ENCODE results near the gene CFAP61. TPM values are rescaled to one million over a fixed set of nuclear protein-coding genes. Genes with fewer than 3 reads are reported as not detected.

Gene CFAP61
- total and polyA plus RNA-seq, 9 of the 15 experiments (the other 6 are each of a cell fraction or from before 2014, with no cell fraction given), result 0.11 TPM; not detected in 8

DNA sequence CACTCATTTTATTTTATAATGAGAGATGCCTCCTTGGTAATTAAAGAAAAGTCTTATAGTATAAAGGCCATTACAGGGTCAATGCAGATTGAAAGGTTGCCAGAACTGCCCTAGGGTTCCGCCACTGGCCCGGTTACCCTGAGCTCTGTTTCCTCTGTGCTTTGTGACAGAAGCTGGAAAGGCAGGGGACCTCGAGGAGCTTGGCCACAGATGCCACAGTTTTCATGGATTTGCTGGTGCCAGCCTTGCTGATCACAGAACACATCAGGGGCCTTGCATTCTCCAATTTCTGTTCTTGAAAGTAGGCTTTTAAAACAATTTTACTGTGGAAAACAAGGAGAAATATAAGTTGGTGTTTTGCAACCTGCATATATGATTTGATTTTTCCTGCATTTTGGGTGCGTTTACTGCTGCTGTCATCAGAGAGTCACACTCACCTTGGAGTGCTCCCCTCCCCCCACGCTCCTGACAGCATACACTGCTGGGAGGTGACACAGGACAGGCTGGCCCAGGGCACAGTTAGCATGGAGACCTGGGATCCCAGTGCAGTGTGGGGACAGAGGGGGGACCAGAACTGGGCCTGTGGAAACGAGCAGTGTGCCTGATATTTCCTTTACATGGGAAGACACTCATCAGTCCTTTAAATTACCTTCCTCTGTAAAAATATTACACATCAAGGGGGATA, 142.8 kb downstream of the CFAP61 start (continued):
- TF ChIP-seq, protein P1, sequence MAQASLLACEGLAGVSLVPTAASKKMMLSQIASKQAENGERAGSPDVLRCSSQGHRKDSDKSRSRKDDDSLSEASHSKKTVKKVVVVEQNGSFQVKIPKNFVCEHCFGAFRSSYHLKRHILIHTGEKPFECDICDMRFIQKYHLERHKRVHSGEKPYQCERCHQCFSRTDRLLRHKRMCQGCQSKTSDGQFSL (CRISPR knock-in tag; IDR thresholded peaks at IDR 0.05), result no peak
- TF ChIP-seq, protein P1 (tag; IDR thresholded peaks at IDR 0.05), result no peak
- TF ChIP-seq, protein P2, sequence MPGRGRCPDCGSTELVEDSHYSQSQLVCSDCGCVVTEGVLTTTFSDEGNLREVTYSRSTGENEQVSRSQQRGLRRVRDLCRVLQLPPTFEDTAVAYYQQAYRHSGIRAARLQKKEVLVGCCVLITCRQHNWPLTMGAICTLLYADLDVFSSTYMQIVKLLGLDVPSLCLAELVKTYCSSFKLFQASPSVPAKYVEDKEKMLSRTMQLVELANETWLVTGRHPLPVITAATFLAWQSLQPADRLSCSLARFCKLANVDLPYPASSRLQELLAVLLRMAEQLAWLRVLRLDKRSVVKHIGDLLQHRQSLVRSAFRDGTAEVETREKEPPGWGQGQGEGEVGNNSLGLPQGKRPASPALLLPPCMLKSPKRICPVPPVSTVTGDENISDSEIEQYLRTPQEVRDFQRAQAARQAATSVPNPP (IDR thresholded peaks at IDR 0.05; ENCODE audit: borderline replicate concordance, insufficient read depth, insufficient read length), result no peak
- TF ChIP-seq CBX8 (IDR thresholded peaks at IDR 0.05; ENCODE audit: borderline replicate concordance, extremely low read depth, low read depth, low read length, poor library complexity, severe bottlenecking), result no peak

DNA sequence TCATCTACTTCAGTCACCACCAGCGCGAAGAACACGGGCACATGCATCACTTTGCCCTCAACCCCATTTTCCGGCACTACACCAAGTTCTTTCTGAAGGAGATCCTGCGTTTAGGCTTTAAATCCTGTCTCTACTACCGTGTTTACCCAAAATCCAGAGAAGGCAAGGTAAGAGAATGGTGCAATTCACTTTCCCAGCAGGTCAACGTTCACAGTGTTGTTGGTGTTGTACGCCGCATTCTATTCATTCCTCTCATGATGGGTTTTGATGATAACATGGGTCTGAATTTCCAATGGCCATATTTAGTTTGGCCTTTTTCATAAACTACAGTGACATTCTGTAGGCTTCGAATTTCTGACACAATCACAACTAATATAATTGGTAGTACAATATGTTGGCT, 144.3 kb downstream of the CFAP61 start:
- POLR2A ChIA-PET, result no interaction called here
- Histone ChIP-seq H3K9me3 (replicated peaks; ENCODE audit: control insufficient read depth, insufficient read depth, low read depth, low read length) (no peaks in the 10 kb centered on the region), H3K4me3 (no peak overlapping the region), H4K20me1 (replicated peaks; ENCODE audit: control insufficient read depth, insufficient read depth, low read length) (no peaks in the 10 kb centered on the region), H3K79me2 (ENCODE audit: control insufficient read depth, insufficient read depth, low read length) (no peaks in the 10 kb centered on the region), H2AFZ (ENCODE audit: low read depth, low read length) (no peak overlapping the region), H3K4me1 (replicated peaks in 1 of 2; ENCODE audit: control insufficient read depth in 2 of 2, insufficient read depth in 2 of 2, low read length in 2 of 2) (no peaks in the 10 kb centered on the region), H3K4me2 (ENCODE audit: insufficient read depth, low read length) (no peak overlapping the region), H3K36me3 (ENCODE audit: control insufficient read depth, insufficient read depth, low read length) (no peaks in the 10 kb centered on the region), H3K9me1 (ENCODE audit: control insufficient read depth, insufficient read depth, low read length) (no peaks in the 10 kb centered on the region), H3K27me3 (ENCODE audit: control insufficient read depth in 2 of 2, insufficient read depth in 2 of 2, low read length in 2 of 2) (no peaks in the 10 kb centered on the region; a peak in 2 of 5 replicates), H3K27ac (ENCODE audit: extremely low read depth, low read depth, low read length) (no peak overlapping the region), H3K9ac (ENCODE audit: insufficient read depth in 1 of 2, low read depth in 2 of 2, low read length in 2 of 2) (no peak overlapping the region)
- no peak for DNase-seq (ENCODE audit: extremely low read depth in 1 of 4, low spot score in 3 of 4)
- FAIRE-seq, result no peak
- WGBS (ENCODE audit: insufficient coverage, low coverage, missing lambda C conversion rate), result 3% methylated on average over 10 of the region's 10 CpGs
- no peak for ATAC-seq
- CTCF ChIA-PET (ENCODE audit: low intra/inter-chr PET ratio), result no interaction called here
- no TSS peak for BruUV-seq (replicated peaks)
- intact Hi-C loops (cut with micrococcal nuclease), result no loop called here
- in situ Hi-C loops (cut with MboI), result no loop called here
- TF ChIP-seq RAD21 (CRISPR knock-in tag; conservative IDR thresholded peaks at IDR 0.05 in 1 of 2, IDR thresholded peaks at IDR 0.05 in 1 of 2) (no peak), HDAC8 (tag; IDR thresholded peaks at IDR 0.05) (no peak), ZNF76 (CRISPR knock-in tag; IDR thresholded peaks at IDR 0.05; ENCODE audit: borderline replicate concordance) (no peak), ZNF41 (CRISPR knock-in tag; conservative IDR thresholded peaks at IDR 0.05) (no peak), FOXK1 (CRISPR knock-in tag; IDR thresholded peaks at IDR 0.05; ENCODE audit: borderline replicate concordance) (no peak), TRIM24 (IDR thresholded peaks at IDR 0.05) (no peak), ZZZ3 (IDR thresholded peaks at IDR 0.05) (no peak), DPF2 (IDR thresholded peaks at IDR 0.05) (no peak)
- TF ChIP-seq, protein P3, sequence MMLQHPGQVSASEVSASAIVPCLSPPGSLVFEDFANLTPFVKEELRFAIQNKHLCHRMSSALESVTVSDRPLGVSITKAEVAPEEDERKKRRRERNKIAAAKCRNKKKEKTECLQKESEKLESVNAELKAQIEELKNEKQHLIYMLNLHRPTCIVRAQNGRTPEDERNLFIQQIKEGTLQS (IDR thresholded peaks at IDR 0.05), result no peak
- TF ChIP-seq, protein P3 (CRISPR knock-in tag; conservative IDR thresholded peaks at IDR 0.05), result no peak
- TF ChIP-seq, protein P4, sequence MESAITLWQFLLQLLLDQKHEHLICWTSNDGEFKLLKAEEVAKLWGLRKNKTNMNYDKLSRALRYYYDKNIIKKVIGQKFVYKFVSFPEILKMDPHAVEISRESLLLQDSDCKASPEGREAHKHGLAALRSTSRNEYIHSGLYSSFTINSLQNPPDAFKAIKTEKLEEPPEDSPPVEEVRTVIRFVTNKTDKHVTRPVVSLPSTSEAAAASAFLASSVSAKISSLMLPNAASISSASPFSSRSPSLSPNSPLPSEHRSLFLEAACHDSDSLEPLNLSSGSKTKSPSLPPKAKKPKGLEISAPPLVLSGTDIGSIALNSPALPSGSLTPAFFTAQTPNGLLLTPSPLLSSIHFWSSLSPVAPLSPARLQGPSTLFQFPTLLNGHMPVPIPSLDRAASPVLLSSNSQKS (CRISPR knock-in tag; IDR thresholded peaks at IDR 0.05), result no peak
